SJSA1 (cell line): ENCODE results near the gene LRRC75A. TPM values are rescaled to one million over a fixed set of nuclear protein-coding genes. Genes with fewer than 3 reads are reported as not detected.
"Not testable (repeated sequence)": the region's sequence is repeated elsewhere in the genome, so short reads cannot be mapped to it uniquely, and the experiment has no call there.

ENCODE experiments used
- DNase-seq, 2 experiments: peaks; one replicate each; pipeline ENCODE4 v3.0.0-alpha.2; 2015 to 2020; ENCODE audit warnings: low spot score in 2 of 2, low read depth in 1 of 2
- H3K27ac ChIP-seq: fragments of 250-450 bp; sonication (Bioruptor Pico); 2 replicates; pipeline ENCODE4 v1.5.1; 2020; ENCODE audit warnings: mild to moderate bottlenecking, moderate library complexity
- H3K27me3 ChIP-seq: fragments of 250-450 bp; sonication (Bioruptor Pico); replicated peaks from 2 replicates; pipeline ENCODE4 v1.5.1; 2020; ENCODE audit warnings: mild to moderate bottlenecking, moderate library complexity
- H3K36me3 ChIP-seq: fragments of 250-450 bp; sonication (Bioruptor Pico); 2 replicates; pipeline ENCODE4 v1.5.1; 2020; ENCODE audit warnings: mild to moderate bottlenecking
- H3K4me1 ChIP-seq: fragments of 250-450 bp; sonication (Bioruptor Pico); replicated peaks from 2 replicates; pipeline ENCODE4 v1.6.1; 2021; ENCODE audit warnings: mild to moderate bottlenecking
- H3K4me3 ChIP-seq: fragments of 250-450 bp; sonication (Bioruptor Pico); 2 replicates; pipeline ENCODE4 v1.5.1; 2020; ENCODE audit warnings: mild to moderate bottlenecking
- H3K9me3 ChIP-seq: fragments of 250-450 bp; sonication (Bioruptor Pico); replicated peaks from 2 replicates; pipeline ENCODE4 v1.5.1; 2020; ENCODE audit warnings: mild to moderate bottlenecking
- total RNA-seq: library from RNA; depleted of rRNA; stranded (reverse); fragments of >200 nt; shearing (Covaris generic); gene quantifications from 2 replicates; pipeline ENCODE4 v1.2.3, GENCODE V29; 2014

LRRC75A gene
- total RNA-seq, 1 experiment from 2014 or later = 0.39 TPM

DNA sequence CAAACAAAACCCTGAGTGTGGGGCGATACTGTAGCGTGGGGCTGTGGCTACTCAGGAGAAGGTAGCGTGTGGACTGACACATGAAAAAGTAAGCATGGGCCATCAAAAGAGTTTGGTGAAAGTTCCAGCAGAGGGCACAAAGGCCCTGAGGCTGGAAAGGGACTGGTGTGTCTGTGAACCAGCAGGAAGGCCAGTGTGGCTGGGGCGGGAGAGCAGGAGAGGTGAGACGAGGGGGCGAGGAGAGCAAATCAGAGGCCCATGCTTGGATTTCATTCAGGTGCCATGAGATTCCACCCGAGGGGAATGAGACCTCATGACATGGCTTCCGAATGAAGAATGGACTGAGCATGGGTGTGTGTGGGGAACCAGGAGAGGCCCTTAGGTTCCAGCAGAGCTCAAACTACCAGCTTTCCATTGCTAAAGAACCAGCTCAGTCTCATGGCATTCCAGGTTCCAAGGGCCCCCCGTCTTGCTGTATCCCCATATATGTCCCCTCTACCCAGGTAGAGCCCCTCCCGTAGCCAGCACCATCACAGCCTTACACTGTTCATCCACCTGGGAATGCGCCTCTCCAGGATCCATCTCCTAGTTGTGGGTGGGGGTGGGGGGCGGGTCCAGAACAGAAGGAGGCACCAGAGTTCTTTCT lies 45.5 kb downstream of the LRRC75A start:
- peaks cover 36% of the 10 kb centered on the region for H3K4me1 ChIP-seq
- no peak overlapping the region for H3K4me3 ChIP-seq
- H3K27me3 ChIP-seq = no peaks in the 10 kb centered on the region
- H3K27ac ChIP-seq = no peak overlapping the region
- peaks cover 91% of the 10 kb centered on the region for H3K36me3 ChIP-seq
- H3K9me3 ChIP-seq = no peaks in the 10 kb centered on the region
- no peak for DNase-seq

DNA sequence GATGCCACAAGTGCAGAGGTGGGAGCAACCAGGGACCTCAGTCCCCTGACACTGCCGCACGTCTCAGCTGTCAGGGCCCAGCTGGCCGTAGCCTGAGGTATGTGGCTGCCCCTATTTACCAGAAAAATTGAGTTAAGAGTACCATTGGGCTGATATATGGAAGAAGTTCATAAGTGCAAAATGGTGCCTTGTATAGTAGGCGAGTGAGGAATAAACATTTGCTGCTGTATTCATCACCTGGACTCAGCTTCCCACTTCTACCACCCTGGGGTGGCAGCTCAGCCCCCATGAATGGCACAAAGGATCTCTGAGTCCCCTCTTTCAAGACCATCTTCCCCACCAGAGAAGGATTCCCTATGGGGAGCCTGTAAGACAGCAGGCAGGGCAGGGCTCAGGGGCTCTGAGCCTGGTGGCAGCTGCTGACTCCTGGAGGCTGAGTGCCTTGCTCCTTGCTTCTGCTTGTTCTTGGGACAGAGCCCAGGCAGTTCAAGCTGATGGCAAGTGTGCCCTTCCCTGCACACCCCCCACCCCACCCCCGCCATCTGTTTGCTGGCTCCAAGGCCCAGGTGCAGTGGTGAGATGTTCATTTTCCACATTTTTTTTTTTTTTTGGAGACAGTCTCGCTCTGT lies 47.6 kb downstream of the LRRC75A start:
- DNase-seq = no peak
- Histone ChIP-seq H3K27ac (no peak overlapping the region), H3K4me1 (peaks cover 52% of the 10 kb centered on the region), H3K4me3 (no peak overlapping the region), H3K27me3 (no peaks in the 10 kb centered on the region), H3K36me3 (peaks cover 95% of the 10 kb centered on the region), H3K9me3 (no peaks in the 10 kb centered on the region)

DNA sequence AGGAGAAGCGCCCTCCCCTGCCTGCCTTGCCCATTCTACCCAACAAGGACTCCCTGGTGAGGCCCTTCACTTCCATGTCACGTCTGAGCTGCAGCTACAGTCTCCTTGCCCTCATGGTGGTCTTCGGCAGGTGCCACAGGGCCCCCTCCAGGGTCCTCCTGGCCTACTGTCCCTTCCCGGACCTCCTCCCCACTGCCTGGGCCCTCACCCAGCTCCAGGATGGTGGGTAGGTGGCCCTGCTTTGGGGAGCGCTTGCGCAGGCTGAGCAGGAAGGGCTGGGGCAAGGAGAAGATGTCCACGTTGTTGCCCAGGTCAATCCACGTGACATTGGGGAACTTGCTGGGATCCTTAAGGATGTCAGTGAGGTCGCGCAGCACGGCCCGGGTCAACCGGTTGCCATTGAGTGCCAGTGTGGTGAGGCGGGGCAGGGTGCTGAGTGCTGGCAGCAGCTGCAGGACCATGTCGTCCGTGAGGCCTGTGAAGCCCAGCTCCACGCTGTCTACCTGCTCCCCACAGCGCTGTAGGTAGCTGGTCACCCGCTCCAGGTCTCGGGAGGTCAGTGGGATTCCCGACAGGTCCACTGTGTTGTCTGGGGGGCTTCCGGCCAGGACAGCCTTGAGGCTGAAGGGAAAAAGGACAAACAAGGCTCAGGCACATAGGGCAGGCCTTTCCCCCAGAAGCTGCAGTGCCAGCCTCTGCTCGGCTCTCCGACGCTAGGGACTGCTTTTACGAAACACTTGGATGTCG lies 48.3 kb downstream of the LRRC75A start:
- Histone ChIP-seq H3K9me3 (no peaks in the 10 kb centered on the region), H3K27me3 (no peaks in the 10 kb centered on the region), H3K4me1 (peaks cover 45% of the 10 kb centered on the region), H3K36me3 (peaks cover 93% of the 10 kb centered on the region), H3K4me3 (no peak overlapping the region), H3K27ac (no peak overlapping the region)
- no peak for DNase-seq

DNA sequence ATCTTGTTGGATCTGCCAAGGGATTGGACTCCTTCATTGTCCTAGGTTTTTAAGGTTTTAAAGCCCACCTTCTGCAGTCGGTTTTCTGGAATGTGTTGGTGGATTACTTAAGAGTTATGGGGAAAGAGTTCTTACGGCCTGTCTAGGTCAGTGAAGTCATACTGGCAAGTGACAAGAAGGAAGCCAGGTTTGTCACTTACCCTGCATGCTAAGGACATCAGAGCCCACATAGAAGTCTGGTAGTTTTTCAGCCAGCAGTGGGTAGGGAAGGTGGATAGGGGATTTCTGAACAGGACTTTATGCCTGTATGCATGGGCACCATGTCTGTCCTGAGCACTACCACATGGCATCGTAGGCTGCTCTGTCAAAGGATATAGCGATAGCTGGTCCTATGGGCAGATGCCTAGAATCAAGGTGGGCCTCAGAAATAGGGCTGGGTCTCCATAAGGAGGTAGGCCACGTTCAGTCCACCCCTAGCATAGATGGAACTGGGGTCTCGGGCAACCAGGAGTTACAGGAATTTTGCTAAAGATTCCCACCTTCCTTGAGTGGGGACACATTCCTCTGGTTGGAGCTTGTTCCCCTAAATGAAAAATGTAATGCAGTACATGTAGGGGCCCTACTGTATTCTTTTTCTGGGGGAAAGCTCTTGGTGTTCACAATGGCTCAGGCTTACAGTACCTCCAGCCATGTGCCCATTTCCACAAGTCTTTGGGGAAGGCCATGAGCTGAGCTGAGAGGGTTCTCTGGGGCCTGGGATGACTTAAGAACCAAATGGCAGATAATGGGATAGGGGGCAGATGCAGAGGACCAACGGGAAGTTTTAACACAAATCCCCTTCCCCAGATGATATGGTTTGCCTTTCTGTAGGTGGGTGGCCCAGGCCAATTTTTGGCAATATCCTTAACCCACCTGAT lies 49.1 kb downstream of the LRRC75A start:
- Histone ChIP-seq H3K4me1 (peaks cover 43% of the 10 kb centered on the region), H3K4me3 (no peak overlapping the region), H3K36me3 (peaks cover 85% of the 10 kb centered on the region), H3K9me3 (no peaks in the 10 kb centered on the region), H3K27me3 (no peaks in the 10 kb centered on the region), H3K27ac (no peak overlapping the region; the same call in 1 of the 2 replicates)
- DNase-seq = no peak

DNA sequence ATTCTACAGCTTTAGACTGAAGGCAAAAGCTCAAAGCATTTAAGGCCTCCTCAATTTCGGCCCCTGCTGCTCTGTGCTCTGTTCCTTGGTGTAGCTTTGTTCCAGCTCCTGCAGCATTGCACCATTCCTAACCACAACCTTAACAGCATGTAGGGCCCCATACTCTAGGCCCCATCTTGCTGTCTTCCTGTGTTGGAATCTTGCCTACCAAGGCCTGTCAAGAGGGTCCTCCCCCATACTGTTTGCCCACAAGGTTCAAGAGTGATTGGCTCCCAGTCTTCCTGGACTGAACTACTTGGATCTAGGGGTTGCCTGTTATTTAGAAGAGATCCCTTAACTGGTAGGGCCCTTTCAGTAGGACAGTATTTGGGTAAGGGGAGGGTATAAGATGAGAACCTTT lies 49.9 kb downstream of the LRRC75A start:
- peaks cover 43% of the 10 kb centered on the region for H3K4me1 ChIP-seq
- DNase-seq = no peak
- H3K36me3 ChIP-seq = peaks cover 77% of the 10 kb centered on the region
- no peak overlapping the region for H3K4me3 ChIP-seq
- no peaks in the 10 kb centered on the region for H3K9me3 ChIP-seq
- H3K27ac ChIP-seq = no peak overlapping the region
- no peaks in the 10 kb centered on the region for H3K27me3 ChIP-seq

DNA sequence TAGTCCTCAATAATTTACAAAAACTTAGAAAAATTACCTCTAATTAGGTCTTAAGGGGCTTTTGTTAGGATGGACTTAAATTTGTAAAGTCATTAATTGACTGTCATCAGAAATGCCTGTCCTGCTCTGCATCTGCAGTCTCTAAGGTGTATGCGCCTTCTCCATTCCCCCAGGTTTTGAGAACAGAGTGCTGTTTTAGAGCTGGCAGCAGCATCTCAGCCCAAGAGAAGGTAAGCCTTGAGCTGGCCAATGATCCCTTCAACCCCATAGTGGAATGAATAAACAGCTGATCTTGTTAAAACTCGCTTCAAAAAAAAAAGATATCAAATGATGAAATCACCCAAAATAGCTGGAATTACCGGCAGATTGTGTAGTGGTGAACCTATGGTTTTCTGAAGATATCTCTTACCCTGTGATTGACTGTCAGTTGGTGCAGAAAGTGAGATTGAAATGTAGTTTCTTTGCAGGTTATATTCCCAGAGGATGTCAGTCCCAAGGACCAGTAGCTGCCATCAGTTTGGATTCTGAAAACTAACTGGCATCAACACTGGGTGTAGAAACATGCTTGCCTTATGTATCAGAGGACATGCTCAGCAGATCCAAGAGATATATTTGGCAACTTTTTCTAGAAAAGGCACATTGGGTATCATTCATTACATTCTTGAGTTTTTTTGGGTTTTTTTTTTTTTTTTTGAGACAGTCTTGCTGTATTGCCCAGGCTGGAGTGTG lies 50.9 kb downstream of the LRRC75A start:
- Histone ChIP-seq H3K36me3 (peaks cover 67% of the 10 kb centered on the region), H3K4me1 (peaks cover 43% of the 10 kb centered on the region), H3K9me3 (no peaks in the 10 kb centered on the region), H3K4me3 (peak overlapping the region; percentile 70; the same call in 1 of the 2 replicates), H3K27ac (no peak overlapping the region), H3K27me3 (no peaks in the 10 kb centered on the region)
- DNase-seq = no peak

DNA sequence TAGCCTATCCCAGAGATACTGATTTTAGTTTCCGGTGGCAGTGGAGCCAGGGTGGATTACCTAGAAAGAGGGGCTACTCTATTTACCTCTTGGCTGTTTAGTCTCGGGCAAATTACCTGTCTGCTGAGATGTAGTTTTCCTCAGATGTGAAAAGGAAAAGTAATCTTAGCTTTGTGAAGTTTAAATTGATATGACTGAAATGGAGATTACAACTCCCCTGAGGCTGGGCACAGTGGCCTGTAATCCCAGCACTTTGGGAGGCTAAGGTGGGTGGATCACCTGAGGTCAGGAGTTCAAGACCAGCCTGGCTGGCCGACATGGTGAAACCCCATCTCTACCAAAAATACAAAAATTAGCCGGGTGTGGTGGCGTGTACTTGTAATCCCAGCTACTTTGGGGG lies 51.6 kb downstream of the LRRC75A start:
- Histone ChIP-seq H3K4me1 (peaks cover 43% of the 10 kb centered on the region), H3K4me3 (peak overlapping the region; percentile 70), H3K27ac (peak overlapping the region; percentile 67), H3K36me3 (peaks cover 60% of the 10 kb centered on the region)
- H3K9me3 ChIP-seq, DNase-seq, H3K27me3 ChIP-seq: not testable (repeated sequence)

DNA sequence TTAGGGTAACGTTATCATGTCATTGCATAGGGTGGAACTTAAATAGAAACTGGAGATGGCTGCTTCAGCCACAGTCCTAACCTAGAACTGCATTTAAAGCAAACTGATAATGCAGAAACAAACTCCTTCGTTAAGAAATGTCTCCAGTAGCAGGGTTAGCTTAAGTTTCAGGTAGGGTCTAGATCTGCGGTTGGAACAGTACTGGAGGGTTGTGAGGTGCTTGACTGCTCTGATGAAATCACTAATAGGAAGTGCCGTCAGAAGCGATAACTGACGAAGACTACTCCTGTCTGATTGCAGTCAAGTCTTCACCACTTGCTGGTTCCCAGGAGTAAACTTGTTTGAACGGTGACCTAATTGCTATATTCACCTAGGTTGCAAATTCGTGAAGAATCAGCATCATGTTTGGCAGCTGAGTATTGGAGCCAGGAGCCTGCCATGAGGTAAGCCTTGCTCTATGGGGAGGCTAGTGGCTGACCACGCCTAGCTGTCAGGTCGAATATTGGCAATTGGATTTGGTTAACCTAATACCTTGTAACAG lies 52.1 kb downstream of the LRRC75A start:
- H3K27ac ChIP-seq = peak overlapping the region; percentile 67
- peak overlapping the region; percentile 70 for H3K4me3 ChIP-seq
- peaks cover 43% of the 10 kb centered on the region for H3K4me1 ChIP-seq
- peaks cover 57% of the 10 kb centered on the region for H3K36me3 ChIP-seq
- no peak for DNase-seq
- no peaks in the 10 kb centered on the region for H3K9me3 ChIP-seq
- no peaks in the 10 kb centered on the region for H3K27me3 ChIP-seq

DNA sequence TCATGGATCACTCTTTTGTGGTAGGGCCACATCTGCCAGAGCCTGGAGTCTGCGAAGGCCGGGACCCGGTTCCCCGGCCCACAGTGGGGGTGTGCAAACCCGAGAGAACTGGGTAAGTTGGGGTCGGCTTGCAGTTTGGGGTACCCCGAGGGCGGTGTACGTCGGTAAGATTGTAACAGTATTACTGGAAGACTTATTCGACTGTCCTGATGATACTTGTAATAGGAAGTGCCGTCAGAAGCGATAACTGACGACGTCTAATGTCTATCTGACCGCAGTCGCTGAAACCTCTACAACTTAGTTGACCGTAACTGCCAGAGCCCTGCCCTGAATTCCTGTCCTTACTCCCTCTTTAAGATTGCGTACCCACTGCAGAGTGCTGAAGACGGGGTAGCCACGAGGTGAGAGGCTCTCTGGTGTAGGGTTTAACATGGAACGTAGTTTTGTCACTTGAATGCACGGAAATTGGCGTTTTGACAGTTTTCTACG lies 52.6 kb downstream of the LRRC75A start:
- no peak for DNase-seq

DNA sequence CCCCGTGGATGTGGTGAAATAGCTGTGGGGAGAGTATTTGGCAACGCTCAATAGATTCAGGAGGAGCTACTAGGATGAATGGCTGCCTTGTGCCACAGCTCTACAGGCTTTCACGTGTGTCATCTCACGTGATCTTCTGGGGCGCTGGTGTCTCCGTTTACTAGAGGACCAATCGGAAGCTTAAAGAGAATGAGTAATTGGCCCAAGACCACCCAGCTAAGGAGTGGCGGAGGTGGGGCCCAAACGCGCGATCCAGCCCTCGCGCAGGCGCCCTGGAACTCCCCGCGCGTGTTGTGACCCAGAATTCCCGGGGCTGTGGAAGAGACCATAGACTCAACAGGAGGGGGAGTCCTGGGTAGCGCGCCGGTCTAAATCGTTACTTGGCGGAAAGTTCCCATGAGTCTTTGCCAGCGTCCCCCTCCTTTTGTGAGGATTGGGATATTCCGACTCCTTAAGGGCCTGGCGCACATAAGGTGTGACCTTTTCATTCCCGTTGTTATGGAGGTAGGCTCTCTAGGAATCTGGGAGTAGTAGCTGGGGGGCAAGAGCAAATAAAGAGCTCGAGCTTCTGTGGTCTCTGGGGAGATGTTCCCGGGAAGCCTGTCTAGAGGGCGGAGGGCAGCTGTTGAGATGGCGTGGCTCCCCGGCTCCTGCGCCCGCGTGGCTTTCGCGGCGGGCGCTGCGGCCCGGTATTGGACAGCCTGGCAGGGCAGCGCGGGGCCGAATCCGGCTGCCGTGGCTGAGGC lies 53.3 kb downstream of the LRRC75A start:
- DNase-seq = peak; percentile 98 to 99
- Histone ChIP-seq H3K4me1 (peaks cover 39% of the 10 kb centered on the region), H3K36me3 (peaks cover 48% of the 10 kb centered on the region), H3K27me3 (no peaks in the 10 kb centered on the region), H3K27ac (peak overlapping the region; percentile 67), H3K4me3 (peak overlapping the region; percentile 70), H3K9me3 (no peaks in the 10 kb centered on the region)

More for the DNA sequence above, 52.6 kb downstream of the LRRC75A start:
- Histone ChIP-seq H3K9me3 (no peaks in the 10 kb centered on the region), H3K4me1 (peaks cover 43% of the 10 kb centered on the region), H3K4me3 (peak overlapping the region; percentile 70), H3K27ac (peak overlapping the region; percentile 67), H3K36me3 (peaks cover 54% of the 10 kb centered on the region), H3K27me3 (no peaks in the 10 kb centered on the region)

DNA sequence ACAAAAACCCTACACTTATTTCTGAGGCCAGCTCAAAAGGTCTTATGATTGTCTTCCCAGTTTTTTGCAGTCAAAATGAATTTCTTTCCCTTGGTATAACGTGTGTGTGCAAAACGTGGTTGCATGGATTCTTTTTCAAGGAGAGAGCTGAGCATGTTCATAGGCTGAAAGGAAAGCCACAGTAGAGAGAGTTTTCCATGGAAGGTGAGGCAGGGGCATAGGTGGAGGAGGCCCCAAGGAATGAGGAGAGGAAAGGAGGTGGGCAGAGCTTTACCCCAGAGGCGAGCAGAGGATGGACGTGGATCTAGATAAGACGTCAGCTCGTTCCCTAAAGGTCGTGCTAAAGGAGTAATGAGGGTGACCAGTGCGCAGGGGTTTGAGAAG lies 53.8 kb downstream of the LRRC75A start:
- no peaks in the 10 kb centered on the region for H3K27me3 ChIP-seq
- H3K4me3 ChIP-seq = peak overlapping the region; percentile 70
- peaks cover 37% of the 10 kb centered on the region for H3K4me1 ChIP-seq
- peak overlapping the region; percentile 60 for H3K27ac ChIP-seq
- DNase-seq = no peak
- H3K36me3 ChIP-seq = peaks cover 43% of the 10 kb centered on the region
- no peaks in the 10 kb centered on the region for H3K9me3 ChIP-seq

DNA sequence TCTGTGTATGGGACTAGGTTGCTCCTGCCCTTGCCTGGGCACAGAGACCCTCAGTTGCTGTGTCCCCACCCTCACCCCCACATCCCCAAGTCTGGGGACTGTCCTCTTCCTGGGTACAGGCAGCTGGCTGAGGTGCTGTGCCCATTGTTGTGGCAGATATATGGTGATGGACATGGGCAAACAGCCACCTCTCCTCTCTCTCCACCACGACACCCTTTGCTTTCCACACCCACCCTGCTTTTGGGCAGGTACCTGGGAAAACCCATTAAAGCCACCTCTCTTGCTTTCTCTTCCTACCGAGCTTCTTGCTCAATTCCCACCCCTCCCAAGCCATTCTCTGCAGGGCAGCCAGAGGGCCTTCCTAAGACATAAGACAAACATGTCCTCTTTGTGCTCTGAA lies 54.9 kb downstream of the LRRC75A start:
- peaks cover 29% of the 10 kb centered on the region for H3K4me1 ChIP-seq
- no peaks in the 10 kb centered on the region for H3K27me3 ChIP-seq
- H3K27ac ChIP-seq = no peak overlapping the region
- peaks cover 32% of the 10 kb centered on the region for H3K36me3 ChIP-seq
- no peak overlapping the region for H3K4me3 ChIP-seq
- no peaks in the 10 kb centered on the region for H3K9me3 ChIP-seq
- no peak for DNase-seq
